Measurements from ENCODE around the gene CRHR2. TPM values are rescaled to one million over a fixed set of nuclear protein-coding genes. Genes with fewer than 3 reads are reported as not detected.

CRHR2 gene
- polyA plus RNA-seq, 1 donor from 2014 or later, result 0.15 TPM

- no peak for TF ChIP-seq CTCF (IDR thresholded peaks at IDR 0.05; ENCODE audit: poor library complexity, severe bottlenecking)
- no peak for TF ChIP-seq SMC3 (conservative IDR thresholded peaks at IDR 0.05; ENCODE audit: poor library complexity)
- no peak for TF ChIP-seq EZH2 (IDR thresholded peaks at IDR 0.05; ENCODE audit: borderline replicate concordance, insufficient read depth, low read length, poor library complexity, severe bottlenecking)
- TF ChIP-seq REST (IDR thresholded peaks at IDR 0.05; ENCODE audit: borderline replicate concordance), result no peak
- TF ChIP-seq EP300 (conservative IDR thresholded peaks at IDR 0.05; ENCODE audit: poor library complexity, severe bottlenecking), result no peak
- no peak for TF ChIP-seq MXI1 (conservative IDR thresholded peaks at IDR 0.05; ENCODE audit: poor library complexity, severe bottlenecking)
- no peak for TF ChIP-seq TAF1 (IDR thresholded peaks at IDR 0.05; ENCODE audit: low read depth)
- TF ChIP-seq POLR2AphosphoS5 (IDR thresholded peaks at IDR 0.05), result no peak
- no peak for TF ChIP-seq RAD21 (conservative IDR thresholded peaks at IDR 0.05)
- no peaks in the 10 kb centered on the region for H3K36me3 ChIP-seq (ENCODE audit: insufficient read depth, low read length)
- no peak overlapping the region for H3K4me2 ChIP-seq (ENCODE audit: low read length)
Measured at GRCh38 chr7:30726296-30727006, 44.2 kb upstream of the CRHR2 start.

GRCh38 chr7:30723776-30724175 lies 41.5 kb upstream of the CRHR2 start:
- Histone ChIP-seq H4K20me1 (ENCODE audit: insufficient read depth) (no peaks in the 10 kb centered on the region), H3K27me3 (ENCODE audit: insufficient read depth, low read depth, low read length) (no peaks in the 10 kb centered on the region), H3K9me3 (ENCODE audit: low read length) (no peaks in the 10 kb centered on the region), H3K9me2 (ENCODE audit: insufficient read depth, low read length) (no peaks in the 10 kb centered on the region), H3K4me3 (ENCODE audit: low read length) (no peak overlapping the region), H2AFZ (ENCODE audit: low read depth, low read length) (no peak overlapping the region), H3K79me2 (replicated peaks; ENCODE audit: insufficient read depth, low read length) (no peaks in the 10 kb centered on the region), H3K9ac (ENCODE audit: low read length) (no peak overlapping the region), H3K36me3 (ENCODE audit: insufficient read depth, low read length) (no peaks in the 10 kb centered on the region), H3K27ac (ENCODE audit: low read length) (no peak overlapping the region), H3K4me2 (ENCODE audit: low read length) (no peak overlapping the region), H3F3A (ENCODE audit: insufficient read depth, low read length, poor library complexity, severe bottlenecking) (no peaks in the 10 kb centered on the region)
- TF ChIP-seq TAF1 (IDR thresholded peaks at IDR 0.05; ENCODE audit: low read depth) (no peak), SMC3 (conservative IDR thresholded peaks at IDR 0.05; ENCODE audit: poor library complexity) (no peak), MXI1 (conservative IDR thresholded peaks at IDR 0.05; ENCODE audit: poor library complexity, severe bottlenecking) (no peak), CTCF (IDR thresholded peaks at IDR 0.05; ENCODE audit: poor library complexity, severe bottlenecking) (no peak), REST (IDR thresholded peaks at IDR 0.05; ENCODE audit: borderline replicate concordance) (no peak), RAD21 (conservative IDR thresholded peaks at IDR 0.05) (no peak), EZH2 (IDR thresholded peaks at IDR 0.05; ENCODE audit: borderline replicate concordance, insufficient read depth, low read length, poor library complexity, severe bottlenecking) (no peak), POLR2AphosphoS5 (IDR thresholded peaks at IDR 0.05) (no peak), EP300 (conservative IDR thresholded peaks at IDR 0.05; ENCODE audit: poor library complexity, severe bottlenecking) (no peak)

More at GRCh38 chr7:30726296-30727006, 44.2 kb upstream of the CRHR2 start:
- Histone ChIP-seq H3K79me2 (replicated peaks; ENCODE audit: insufficient read depth, low read length) (no peaks in the 10 kb centered on the region), H3K4me3 (ENCODE audit: low read length) (no peak overlapping the region), H2AFZ (ENCODE audit: low read depth, low read length) (no peak overlapping the region), H3K9me3 (ENCODE audit: low read length) (no peaks in the 10 kb centered on the region), H3K9ac (ENCODE audit: low read length) (no peak overlapping the region), H4K20me1 (ENCODE audit: insufficient read depth) (no peaks in the 10 kb centered on the region), H3K27me3 (ENCODE audit: insufficient read depth, low read depth, low read length) (no peaks in the 10 kb centered on the region), H3K27ac (ENCODE audit: low read length) (no peak overlapping the region), H3K9me2 (ENCODE audit: insufficient read depth, low read length) (no peaks in the 10 kb centered on the region), H3F3A (ENCODE audit: insufficient read depth, low read length, poor library complexity, severe bottlenecking) (no peaks in the 10 kb centered on the region)

Data from neural cell (in vitro differentiated cells).